ENCODE results near the gene KRT78.

DNA sequence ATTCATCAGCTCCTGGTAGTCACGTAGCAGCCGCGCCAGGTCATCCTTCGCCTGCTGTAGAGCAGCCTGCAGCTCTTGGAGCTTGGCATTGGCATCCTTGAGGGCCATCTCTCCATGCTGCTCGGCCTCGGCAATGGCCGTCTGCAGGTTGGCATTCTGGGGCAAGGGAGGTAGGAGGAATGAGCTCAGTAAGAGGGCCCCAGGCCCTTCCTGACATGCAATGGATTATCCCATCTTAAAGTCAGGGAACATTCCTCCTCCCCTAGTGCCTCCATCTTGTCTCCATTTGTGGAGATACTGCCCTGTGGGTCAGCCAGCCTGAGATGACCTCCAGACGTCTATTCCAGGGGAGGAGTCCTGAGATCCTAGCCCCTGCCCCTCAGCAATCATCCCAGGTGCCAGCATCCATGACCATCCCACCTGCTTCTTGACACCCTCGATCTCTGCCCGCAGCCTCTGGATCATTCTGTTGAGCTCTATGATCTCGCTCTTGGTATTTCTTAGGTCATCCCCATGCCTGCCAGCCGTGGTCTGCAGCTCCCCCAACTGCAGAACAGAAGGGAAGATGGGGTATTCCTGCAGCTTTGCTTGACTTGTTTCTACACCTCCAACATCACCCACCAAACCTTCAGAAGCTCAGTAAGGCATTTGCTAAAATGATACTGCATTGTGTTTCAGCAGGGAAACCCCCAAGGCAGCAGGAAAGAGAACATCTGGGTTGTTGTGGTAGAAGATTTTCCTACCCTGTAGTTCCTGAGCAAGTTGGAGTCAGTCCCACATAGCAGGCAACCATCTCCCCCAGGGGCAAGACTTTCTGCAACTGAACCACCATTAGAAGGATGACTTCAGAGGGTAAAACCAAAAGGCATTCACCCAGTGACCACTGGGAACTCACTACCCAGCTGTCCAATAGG lies 57.3 kb downstream of the KRT78 start:
- TF ChIP-seq, protein P1, sequence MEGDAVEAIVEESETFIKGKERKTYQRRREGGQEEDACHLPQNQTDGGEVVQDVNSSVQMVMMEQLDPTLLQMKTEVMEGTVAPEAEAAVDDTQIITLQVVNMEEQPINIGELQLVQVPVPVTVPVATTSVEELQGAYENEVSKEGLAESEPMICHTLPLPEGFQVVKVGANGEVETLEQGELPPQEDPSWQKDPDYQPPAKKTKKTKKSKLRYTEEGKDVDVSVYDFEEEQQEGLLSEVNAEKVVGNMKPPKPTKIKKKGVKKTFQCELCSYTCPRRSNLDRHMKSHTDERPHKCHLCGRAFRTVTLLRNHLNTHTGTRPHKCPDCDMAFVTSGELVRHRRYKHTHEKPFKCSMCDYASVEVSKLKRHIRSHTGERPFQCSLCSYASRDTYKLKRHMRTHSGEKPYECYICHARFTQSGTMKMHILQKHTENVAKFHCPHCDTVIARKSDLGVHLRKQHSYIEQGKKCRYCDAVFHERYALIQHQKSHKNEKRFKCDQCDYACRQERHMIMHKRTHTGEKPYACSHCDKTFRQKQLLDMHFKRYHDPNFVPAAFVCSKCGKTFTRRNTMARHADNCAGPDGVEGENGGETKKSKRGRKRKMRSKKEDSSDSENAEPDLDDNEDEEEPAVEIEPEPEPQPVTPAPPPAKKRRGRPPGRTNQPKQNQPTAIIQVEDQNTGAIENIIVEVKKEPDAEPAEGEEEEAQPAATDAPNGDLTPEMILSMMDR (conservative IDR thresholded peaks at IDR 0.05; ENCODE audit: low read length), result no peak
- no peak for TF ChIP-seq EZH2phosphoT487 (IDR thresholded peaks at IDR 0.05; ENCODE audit: borderline replicate concordance, low read depth, low read length)
